Testis (tissue), 2 donors: ENCODE results near the gene MPRIP.

Source experiments
- POLR2A ChIP-seq: fragments of 450-650 bp; IDR thresholded peaks from one replicate; pipeline ENCODE4 v1.6.1; 2017; ENCODE audit warnings: antibody characterized with exemption, mild to moderate bottlenecking, moderate library complexity
- TF ChIP-seq, protein P1 (sequence below), 3 experiments: fragments of 450-650 bp in 2 of 3; fragments of 200-600 bp in 1 of 3; sonication (generic) in 1 of 3; IDR thresholded peaks; one replicate each; pipeline ENCODE4 v1.5.1; 2016 to 2019; ENCODE audit warnings: antibody characterized with exemption in 3 of 3, mild to moderate bottlenecking in 2 of 3, moderate library complexity in 1 of 3

GRCh38 chr17:17018021-17018441 lies 24.2 kb upstream of the MPRIP start:
- no peak for TF ChIP-seq POLR2A
- TF ChIP-seq, protein P1, sequence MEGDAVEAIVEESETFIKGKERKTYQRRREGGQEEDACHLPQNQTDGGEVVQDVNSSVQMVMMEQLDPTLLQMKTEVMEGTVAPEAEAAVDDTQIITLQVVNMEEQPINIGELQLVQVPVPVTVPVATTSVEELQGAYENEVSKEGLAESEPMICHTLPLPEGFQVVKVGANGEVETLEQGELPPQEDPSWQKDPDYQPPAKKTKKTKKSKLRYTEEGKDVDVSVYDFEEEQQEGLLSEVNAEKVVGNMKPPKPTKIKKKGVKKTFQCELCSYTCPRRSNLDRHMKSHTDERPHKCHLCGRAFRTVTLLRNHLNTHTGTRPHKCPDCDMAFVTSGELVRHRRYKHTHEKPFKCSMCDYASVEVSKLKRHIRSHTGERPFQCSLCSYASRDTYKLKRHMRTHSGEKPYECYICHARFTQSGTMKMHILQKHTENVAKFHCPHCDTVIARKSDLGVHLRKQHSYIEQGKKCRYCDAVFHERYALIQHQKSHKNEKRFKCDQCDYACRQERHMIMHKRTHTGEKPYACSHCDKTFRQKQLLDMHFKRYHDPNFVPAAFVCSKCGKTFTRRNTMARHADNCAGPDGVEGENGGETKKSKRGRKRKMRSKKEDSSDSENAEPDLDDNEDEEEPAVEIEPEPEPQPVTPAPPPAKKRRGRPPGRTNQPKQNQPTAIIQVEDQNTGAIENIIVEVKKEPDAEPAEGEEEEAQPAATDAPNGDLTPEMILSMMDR (IDR thresholded peaks at IDR 0.05), result no peak
